ENCODE data around the gene KLRD1. TPM values are rescaled to one million over a fixed set of nuclear protein-coding genes. Genes with fewer than 3 reads are reported as not detected.
A peak's percentile ranks its signal among the peaks of the same experiment; 100 is the strongest.

KLRD1 gene
- total and polyA plus RNA-seq, 12 donors, result 0.22 to 5.7 (median 1.2) TPM

- TF ChIP-seq CTCF (IDR thresholded peaks at IDR 0.05), result no peak
- Histone ChIP-seq H3K4me1 (no peaks in the 10 kb centered on the region), H3K9me3 (no peaks in the 10 kb centered on the region), H3K27me3 (no peaks in the 10 kb centered on the region), H3K4me3 (no peak overlapping the region), H3K36me3 (no peaks in the 10 kb centered on the region), H3K27ac (no peak overlapping the region)
- DNase-seq (no peak), ATAC-seq (no peak)
- 70 to 76% methylated on average over 3 of the region's 3 CpGs for WGBS, 2 donors
- intact Hi-C loops (cut with DNase I), result no loop called here
These were observed 14.0 kb upstream of the KLRD1 start for GRCh38 chr12:10293570-10294227.

- ATAC-seq, result no peak
- Histone ChIP-seq H3K27me3 (no peaks in the 10 kb centered on the region), H3K4me1 (no peaks in the 10 kb centered on the region), H3K27ac (no peak overlapping the region), H3K4me3 (no peak overlapping the region), H3K9me3 (no peaks in the 10 kb centered on the region), H3K36me3 (no peaks in the 10 kb centered on the region)
- intact Hi-C loops (cut with DNase I), result no loop called here
- TF ChIP-seq CTCF (IDR thresholded peaks at IDR 0.05), result no peak
- WGBS, 2 donors, result 72 to 77% methylated on average over 1 of the region's 1 CpG
- DNase-seq, result no peak
These were observed 6.6 kb upstream of the KLRD1 start for GRCh38 chr12:10301103-10301502.

GRCh38 chr12:10304161-10304574 is 3.5 kb upstream of the KLRD1 start:
- Histone ChIP-seq H3K36me3 (no peaks in the 10 kb centered on the region), H3K4me3 (no peak overlapping the region), H3K27ac (no peak overlapping the region), H3K4me1 (no peaks in the 10 kb centered on the region), H3K9me3 (no peaks in the 10 kb centered on the region), H3K27me3 (no peaks in the 10 kb centered on the region)
- DNase-seq (no peak), ATAC-seq (no peak)
- intact Hi-C loops (cut with DNase I), result no loop called here
- no peak for TF ChIP-seq CTCF (IDR thresholded peaks at IDR 0.05)
- WGBS, 2 donors, result 84 to 89% methylated on average over 3 of the region's 3 CpGs

GRCh38 chr12:10305411-10305810 is 2.3 kb upstream of the KLRD1 start:
- no peaks in the 10 kb centered on the region for H3K36me3 ChIP-seq
- H3K27me3 ChIP-seq, result no peaks in the 10 kb centered on the region

More at GRCh38 chr12:10305411-10305810, 2.3 kb upstream of the KLRD1 start:
- DNase-seq (no peak), ATAC-seq (no peak)
- intact Hi-C loops (cut with DNase I), result no loop called here
- 83 to 92% methylated on average over 5 of the region's 5 CpGs for WGBS, 2 donors
- Histone ChIP-seq H3K27ac (peak overlapping the region in 1 of 10 donors; percentile 18), H3K4me3 (no peak overlapping the region), H3K9me3 (no peaks in the 10 kb centered on the region), H3K4me1 (no peaks in the 10 kb centered on the region)
- no peak for TF ChIP-seq CTCF (IDR thresholded peaks at IDR 0.05)
